Measurements from ENCODE around the gene PRKCA. TPM values are rescaled to one million over a fixed set of nuclear protein-coding genes. Genes with fewer than 3 reads are reported as not detected.

Gene PRKCA
- total and polyA plus RNA-seq, 10 of the 15 experiments (the other 5 are each of a cell fraction or from before 2014, with no cell fraction given), result 0.11 to 14.6 (median 0.72) TPM

- no peaks in the 10 kb centered on the region for H3K36me3 ChIP-seq (ENCODE audit: control insufficient read depth in 2 of 2, insufficient read depth in 2 of 2, low read length in 1 of 2)
- DNase-seq (ENCODE audit: low read depth, low spot score), result no peak
- H3K27ac ChIP-seq (ENCODE audit: control insufficient read depth, insufficient read depth), result no peak overlapping the region
- no peaks in the 10 kb centered on the region for H4K20me1 ChIP-seq (ENCODE audit: control insufficient read depth, insufficient read depth)
- no peaks in the 10 kb centered on the region; the same call in 2 of the 3 replicates for H3K9me3 ChIP-seq (replicated peaks; ENCODE audit: control insufficient read depth, insufficient read depth, low read length)
- no peaks in the 10 kb centered on the region for H3K79me2 ChIP-seq (ENCODE audit: control insufficient read depth, insufficient read depth, low read length)
- no peaks in the 10 kb centered on the region for H3K27me3 ChIP-seq (replicated peaks in 1 of 2; ENCODE audit: control insufficient read depth in 2 of 2, insufficient read depth in 2 of 2, low read length in 1 of 2)
- H3K4me3 ChIP-seq, result no peak overlapping the region
- no peak for ATAC-seq
- in situ Hi-C loops (cut with MboI) (no loop called here), intact Hi-C loops (cut with micrococcal nuclease; ENCODE audit: unreplicated experiment) (no loop called here)
- BruUV-seq (replicated peaks), result no TSS peak
- SMC1A ChIA-PET (ENCODE audit: uncharacterized antibody, unreplicated experiment), result interaction anchor here (0.5 to 1.4 kb wide), 4 partner anchors 9 to 63 kb away, joined by 3 to 4 read pairs (median 3); no protein-coding TSS in a partner anchor
- no peak overlapping the region for H2AFZ ChIP-seq (ENCODE audit: control insufficient read depth, low read depth, low read length)
- POLR2A ChIA-PET, result interaction anchor here (1.2 kb wide), 1 partner anchor 12 kb away, joined by 3 read pairs; no protein-coding TSS in a partner anchor
- 20% methylated on average over 8 of the region's 8 CpGs for WGBS (ENCODE audit: insufficient coverage, insufficient replicate concordance, low lambda C conversion rate, missing lambda C conversion rate)
- CTCF ChIA-PET, result interaction anchor here (1.3 kb wide), 1 partner anchor 19 kb away, joined by 3 read pairs; no protein-coding TSS in a partner anchor
- H3K4me1 ChIP-seq (ENCODE audit: control insufficient read depth, insufficient read depth, low read length), result no peaks in the 10 kb centered on the region
- RAD21 ChIA-PET (ENCODE audit: unreplicated experiment), result interaction anchor here (1.0 kb wide), 1 partner anchor 117 kb away, joined by 3 read pairs; no protein-coding TSS in a partner anchor
- TF ChIP-seq ZNF622 (IDR thresholded peaks at IDR 0.05) (no peak), EP300 (IDR thresholded peaks at IDR 0.05; ENCODE audit: borderline replicate concordance in 1 of 2, control insufficient read depth in 1 of 2, low read depth in 2 of 2, low read length in 2 of 2) (no peak), ATF7 (IDR thresholded peaks at IDR 0.05; ENCODE audit: low read depth) (no peak), YBX1 (IDR thresholded peaks at IDR 0.05) (no peak), MYC (IDR thresholded peaks at IDR 0.05; ENCODE audit: insufficient read depth, insufficient read length, insufficient replicate concordance, low read length, severe bottlenecking) (no peak), RAD51 (IDR thresholded peaks at IDR 0.05) (no peak), MTA2 (IDR thresholded peaks at IDR 0.05; ENCODE audit: low read depth) (no peak)
- TF ChIP-seq, protein P1, sequence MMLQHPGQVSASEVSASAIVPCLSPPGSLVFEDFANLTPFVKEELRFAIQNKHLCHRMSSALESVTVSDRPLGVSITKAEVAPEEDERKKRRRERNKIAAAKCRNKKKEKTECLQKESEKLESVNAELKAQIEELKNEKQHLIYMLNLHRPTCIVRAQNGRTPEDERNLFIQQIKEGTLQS (IDR thresholded peaks at IDR 0.05; ENCODE audit: borderline replicate concordance, extremely low read depth, low read depth, low read length), result no peak
- FAIRE-seq, result no peak
- H3K9ac ChIP-seq (ENCODE audit: control insufficient read depth, insufficient read depth, low read length), result no peak overlapping the region
- no peak overlapping the region for H3K4me2 ChIP-seq (ENCODE audit: control insufficient read depth, insufficient read depth)
Measured at GRCh38 chr17:66449418-66449977, 147.1 kb downstream of the PRKCA start.

All from GM12878 (cell line).